AG04450 (cell line): ENCODE measurements around the gene SEMA4F. TPM values are rescaled to one million over a fixed set of nuclear protein-coding genes. Genes with fewer than 3 reads are reported as not detected.
A peak's percentile ranks its signal among the peaks of the same experiment; 100 is the strongest.

Experiments used
- CTCF ChIA-PET: fragments of 300-600, 350-600 bp; formaldehyde crosslinking; extraction: SDS; loops from one replicate; lab custom pipeline; 2022; ENCODE audit warnings: antibody characterized with exemption, inconsistent platforms; lab: Charles Lee
- POLR2A ChIA-PET: fragments of 350-600 bp; formaldehyde crosslinking; extraction: SDS; loops from one replicate; lab custom pipeline; 2021; ENCODE audit warnings: antibody characterized with exemption, inconsistent platforms; lab: Yijun Ruan, JAX
- DNase-seq: peaks from one replicate; pipeline ENCODE4 v3.0.0-alpha.2; 2011; ENCODE audit warnings: low read depth, low spot score
- H3K27ac ChIP-seq: one replicate; pipeline ENCODE4 v1.5.1; 2012; ENCODE audit warnings: low read depth, low read length, control low read depth
- H3K27me3 ChIP-seq: one replicate; pipeline ENCODE4 v1.6.0; 2012; ENCODE audit warnings: low read length; ENCODE audit not compliant: control insufficient read depth, insufficient read depth
- H3K4me3 ChIP-seq: 2 replicates; pipeline ENCODE4 v1.5.1; 2011; ENCODE audit warnings: mild to moderate bottlenecking, low read depth, low read length, control low read depth
- H3K9me3 ChIP-seq: 2 replicates; pipeline ENCODE4 v1.5.1; 2012; ENCODE audit warnings: low read length; ENCODE audit not compliant: control insufficient read depth, insufficient read depth
- CTCF ChIP-seq: IDR thresholded peaks from 2 replicates; pipeline ENCODE4 v1.5.1; 2011; ENCODE audit warnings: low read depth, low read length, control low read depth, inconsistent platforms
- polyA plus RNA-seq: library from polyadenylated mRNA; depleted of rRNA; stranded (reverse); fragments of >200 nt; gene quantifications from 2 replicates; pipeline ENCODE4 v1.2.3, GENCODE V29; 2011

SEMA4F gene
- polyA plus RNA-seq, 1 experiment: 7.0 TPM

GRCh38 chr2:74707837-74708236 lies 53.8 kb downstream of the SEMA4F start:
- POLR2A ChIA-PET: no interaction called here

GRCh38 chr2:74708296-74708695 lies 54.2 kb downstream of the SEMA4F start:
- TF ChIP-seq CTCF: no peak
- Histone ChIP-seq H3K4me3 (no peak overlapping the region), H3K27ac (no peak overlapping the region), H3K9me3 (no peaks in the 10 kb centered on the region), H3K27me3 (no peaks in the 10 kb centered on the region)
- POLR2A ChIA-PET: no interaction called here
- CTCF ChIA-PET: interaction anchor here (1.9 kb wide), 1 partner anchor 168 kb away, joined by 14 read pairs; no protein-coding TSS in a partner anchor
- DNase-seq: no peak

More at GRCh38 chr2:74707837-74708236, 53.8 kb downstream of the SEMA4F start:
- H3K9me3 ChIP-seq: no peaks in the 10 kb centered on the region
- no peak for TF ChIP-seq CTCF
- DNase-seq: no peak
- CTCF ChIA-PET: no interaction called here
- H3K27ac ChIP-seq: no peak overlapping the region
- no peaks in the 10 kb centered on the region for H3K27me3 ChIP-seq
- no peak overlapping the region for H3K4me3 ChIP-seq

GRCh38 chr2:74708883-74709282 lies 54.8 kb downstream of the SEMA4F start:
- Histone ChIP-seq H3K9me3 (no peaks in the 10 kb centered on the region), H3K4me3 (no peak overlapping the region), H3K27me3 (no peaks in the 10 kb centered on the region), H3K27ac (no peak overlapping the region)
- DNase-seq: peak; percentile 38
- CTCF ChIA-PET: interaction anchor here (1.9 kb wide), 1 partner anchor 167 kb away, joined by 14 read pairs; no protein-coding TSS in a partner anchor
- POLR2A ChIA-PET: no interaction called here
- TF ChIP-seq CTCF: no peak

- ChIA-PET POLR2A (no interaction called here), CTCF (interaction anchor here (1.0 to 5.8 kb wide), 4 partner anchors 18 to 164 kb away, joined by 3 to 109 read pairs (median 16); no protein-coding TSS in a partner anchor)
- no peak for TF ChIP-seq CTCF
- Histone ChIP-seq H3K9me3 (no peaks in the 10 kb centered on the region), H3K27me3 (peaks cover 4% of the 10 kb centered on the region), H3K27ac (no peak overlapping the region), H3K4me3 (no peak overlapping the region)
- DNase-seq: no peak
Observed at GRCh38 chr2:74712223-74713053, 58.4 kb downstream of the SEMA4F start.

GRCh38 chr2:74714691-74715080 lies 60.6 kb downstream of the SEMA4F start:
- Histone ChIP-seq H3K4me3 (no peak overlapping the region), H3K27me3 (peaks cover 14% of the 10 kb centered on the region), H3K9me3 (no peaks in the 10 kb centered on the region), H3K27ac (no peak overlapping the region)
- ChIA-PET CTCF (interaction anchor here (0.5 to 5.8 kb wide), 32 partner anchors 9 to 314 kb away, joined by 3 to 109 read pairs (median 5); no protein-coding TSS in a partner anchor), POLR2A (interaction anchor here (0.6 kb wide), 1 partner anchor 27 kb away, joined by 3 read pairs; no protein-coding TSS in a partner anchor)
- TF ChIP-seq CTCF: no peak
- DNase-seq: no peak
